GM20431 (cell line): Measurements from ENCODE around the gene MMP14.

Experiments
- in situ Hi-C: fragments of 300-500 bp; cut with MseI, MboI; formaldehyde crosslinking; loops from one replicate; pipeline ENCODE4 v1.15.0; 2020; ENCODE audit warnings: low sequenced_read_pairs; ENCODE audit not compliant: unreplicated experiment

MMP14 gene

GRCh38 chr14:22897357-22897756 is 61.0 kb downstream of the MMP14 start:
- in situ Hi-C loops: no loop called here
